Testis (tissue), 3 donors: ENCODE measurements around the gene LCNL1. TPM values are rescaled to one million over a fixed set of nuclear protein-coding genes. Genes with fewer than 3 reads are reported as not detected.

Source experiments
- DNase-seq: peaks from one replicate; pipeline ENCODE4 v3.0.0-alpha.2; 2019
- H3K27ac ChIP-seq, 2 donors: fragments of 200-600 bp; sonication (generic); one replicate each; pipeline ENCODE4 v1.5.1; 2019
- H3K27me3 ChIP-seq: fragments of 200-600 bp; sonication (generic); one replicate; pipeline ENCODE4 v1.5.1; 2019
- H3K36me3 ChIP-seq: fragments of 200-600 bp; sonication (generic); one replicate; pipeline ENCODE4 v1.5.1; 2017; ENCODE audit warnings: low read depth; ENCODE audit errors: missing control alignments
- H3K4me1 ChIP-seq: fragments of 200-600 bp; sonication (generic); one replicate; pipeline ENCODE4 v1.5.1; 2019
- H3K4me3 ChIP-seq, 2 donors: fragments of 200-600 bp; sonication (generic); one replicate each; pipeline ENCODE4 v1.5.1; 2017 to 2019
- H3K9me3 ChIP-seq: fragments of 200-600 bp; sonication (generic); one replicate; pipeline ENCODE4 v1.5.1; 2017
- POLR2A ChIP-seq: fragments of 450-650 bp; IDR thresholded peaks from one replicate; pipeline ENCODE4 v1.6.1; 2017; ENCODE audit warnings: antibody characterized with exemption, mild to moderate bottlenecking, moderate library complexity
- WGBS, 2 donors: methylation state at CpG; one replicate each; pipeline ENCODE4 v1.1.5; 2018; 5-methylcytosine and 5-hydroxymethylcytosine counted together
- intact Hi-C: fragments of 100-400 bp; cut with DNase I; formaldehyde crosslinking; loops from one replicate; pipeline ENCODE4 v1.15.1; 2023; ENCODE audit warnings: low total_unique reads
- polyA plus RNA-seq: library from polyadenylated mRNA; stranded (reverse); fragments of 350-450 nt; fragmentation: Illumina TruSeq; extraction: RNeasy Lipid Tissue Mini Kit (QIAGEN cat#74804); gene quantifications from one replicate; pipeline ENCODE4 v1.2.3, GENCODE V29; 2014; ENCODE audit warnings: low read depth, low replicate concordance; ENCODE audit not compliant: insufficient read depth
- total RNA-seq, 2 donors: library from RNA; depleted of rRNA; stranded (reverse); fragments of >200 nt; gene quantifications; one replicate each; pipeline ENCODE4 v1.2.3, GENCODE V29; 2016
- TF ChIP-seq, protein P1 (sequence below), 3 experiments: fragments of 450-650 bp in 2 of 3; fragments of 200-600 bp in 1 of 3; sonication (generic) in 1 of 3; IDR thresholded peaks; one replicate each; pipeline ENCODE4 v1.5.1; 2016 to 2019; ENCODE audit warnings: antibody characterized with exemption in 3 of 3, mild to moderate bottlenecking in 2 of 3, moderate library complexity in 1 of 3

Gene LCNL1
- total and polyA plus RNA-seq, 3 donors from 2014 or later: 17.5 to 131 (median 59.3) TPM

DNA sequence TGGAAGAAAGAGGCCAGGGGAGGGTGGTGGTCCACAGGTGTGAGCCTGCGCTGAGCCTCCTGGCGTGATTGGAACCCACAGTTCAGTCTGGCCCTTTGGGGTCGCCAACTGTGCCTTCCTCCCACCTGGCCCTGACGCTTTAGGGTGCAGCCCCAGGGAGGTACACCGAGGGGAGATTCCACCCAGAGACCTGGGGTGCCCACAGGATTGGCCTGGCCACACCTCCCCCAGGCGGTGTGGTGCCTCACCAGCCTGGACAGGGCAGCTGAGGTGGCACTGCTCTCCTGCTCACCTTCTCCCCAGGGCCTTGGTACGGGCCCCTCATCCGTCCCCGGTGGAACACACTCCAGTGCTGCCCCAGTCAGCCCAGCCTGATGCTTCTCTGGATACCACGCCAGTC, 14.6 kb downstream of the LCNL1 start:
- Histone ChIP-seq H3K27ac (no peak overlapping the region), H3K36me3 (no peaks in the 10 kb centered on the region), H3K27me3 (no peaks in the 10 kb centered on the region), H3K4me1 (peaks cover 13% of the 10 kb centered on the region), H3K9me3 (no peaks in the 10 kb centered on the region), H3K4me3 (no peak overlapping the region)
- DNase-seq: no peak
- 87 to 95% methylated on average over 10 of the region's 10 CpGs for WGBS, 2 donors
- intact Hi-C loops: no loop called here
- TF ChIP-seq POLR2A: no peak

DNA sequence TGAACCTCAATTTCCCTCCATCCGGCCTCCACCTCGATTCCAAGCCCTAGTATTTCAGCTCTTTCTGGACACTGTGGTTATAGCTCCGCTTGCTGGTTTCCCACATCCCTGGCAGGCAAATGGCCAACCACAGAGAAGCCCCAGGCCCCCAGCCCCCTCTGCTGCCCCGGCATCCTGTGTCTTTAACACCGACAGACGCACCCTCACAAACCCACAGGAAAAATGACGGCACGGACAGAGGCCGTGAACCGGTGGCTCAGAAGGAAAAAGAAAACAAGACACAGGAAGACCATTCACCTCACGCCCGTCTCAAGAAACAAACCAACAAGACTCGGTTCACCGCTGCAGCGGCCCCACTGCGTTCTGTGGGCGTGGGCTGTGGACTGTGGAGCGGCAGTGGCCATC, 15.0 kb downstream of the LCNL1 start:
- no peak for TF ChIP-seq POLR2A
- TF ChIP-seq, protein P1, sequence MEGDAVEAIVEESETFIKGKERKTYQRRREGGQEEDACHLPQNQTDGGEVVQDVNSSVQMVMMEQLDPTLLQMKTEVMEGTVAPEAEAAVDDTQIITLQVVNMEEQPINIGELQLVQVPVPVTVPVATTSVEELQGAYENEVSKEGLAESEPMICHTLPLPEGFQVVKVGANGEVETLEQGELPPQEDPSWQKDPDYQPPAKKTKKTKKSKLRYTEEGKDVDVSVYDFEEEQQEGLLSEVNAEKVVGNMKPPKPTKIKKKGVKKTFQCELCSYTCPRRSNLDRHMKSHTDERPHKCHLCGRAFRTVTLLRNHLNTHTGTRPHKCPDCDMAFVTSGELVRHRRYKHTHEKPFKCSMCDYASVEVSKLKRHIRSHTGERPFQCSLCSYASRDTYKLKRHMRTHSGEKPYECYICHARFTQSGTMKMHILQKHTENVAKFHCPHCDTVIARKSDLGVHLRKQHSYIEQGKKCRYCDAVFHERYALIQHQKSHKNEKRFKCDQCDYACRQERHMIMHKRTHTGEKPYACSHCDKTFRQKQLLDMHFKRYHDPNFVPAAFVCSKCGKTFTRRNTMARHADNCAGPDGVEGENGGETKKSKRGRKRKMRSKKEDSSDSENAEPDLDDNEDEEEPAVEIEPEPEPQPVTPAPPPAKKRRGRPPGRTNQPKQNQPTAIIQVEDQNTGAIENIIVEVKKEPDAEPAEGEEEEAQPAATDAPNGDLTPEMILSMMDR (IDR thresholded peaks at IDR 0.05): no peak
- WGBS, 2 donors: 81 to 85% methylated on average over 18 of the region's 18 CpGs
- H3K4me3 ChIP-seq: no peak overlapping the region
- H3K9me3 ChIP-seq: no peaks in the 10 kb centered on the region
- no peak for DNase-seq
- no peak overlapping the region for H3K27ac ChIP-seq
- intact Hi-C loops: no loop called here
- peaks cover 13% of the 10 kb centered on the region for H3K4me1 ChIP-seq
- no peaks in the 10 kb centered on the region for H3K36me3 ChIP-seq
- H3K27me3 ChIP-seq: no peaks in the 10 kb centered on the region

DNA sequence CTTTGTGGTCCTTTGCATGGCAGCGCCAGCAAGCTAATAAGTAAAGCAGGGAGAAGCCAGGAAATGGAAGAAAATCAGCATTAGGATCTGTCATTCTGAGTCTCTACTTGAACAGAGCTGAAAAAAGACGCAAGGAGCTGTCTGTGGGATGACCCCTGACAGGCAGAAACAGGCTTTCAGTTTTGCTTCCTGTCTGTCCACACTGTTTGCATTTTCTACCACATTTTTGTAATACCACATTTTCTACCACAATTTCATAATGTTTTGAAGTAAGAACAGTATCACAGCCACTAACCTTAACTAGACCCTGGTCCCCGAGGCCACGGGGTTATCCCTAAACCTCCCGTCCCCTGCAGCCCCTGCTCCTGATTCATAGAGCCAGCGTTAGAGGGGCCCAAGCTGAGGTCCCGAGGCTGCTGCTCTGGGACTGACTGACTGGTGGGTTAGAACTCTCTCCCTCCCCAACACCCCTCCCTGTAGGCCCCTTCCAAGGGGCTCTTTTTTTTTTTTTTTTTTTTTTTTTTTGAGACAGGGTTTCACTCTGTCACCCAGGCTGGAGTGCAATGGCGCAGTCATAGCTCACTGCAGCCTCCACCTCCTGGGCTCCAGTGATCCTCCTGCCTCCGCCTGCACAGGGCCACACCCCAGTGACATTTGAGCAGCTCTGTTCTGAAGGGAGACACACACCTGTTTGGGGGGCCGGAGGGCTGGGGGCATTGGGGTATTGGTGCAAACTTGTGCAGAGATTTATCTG, 17.6 kb downstream of the LCNL1 start:
- 78 to 83% methylated on average over 9 to 10 of the region's 10 CpGs for WGBS, 2 donors
- Histone ChIP-seq H3K9me3 (no peaks in the 10 kb centered on the region), H3K27me3 (no peaks in the 10 kb centered on the region), H3K36me3 (no peaks in the 10 kb centered on the region), H3K4me3 (no peak overlapping the region), H3K4me1 (peaks cover 8% of the 10 kb centered on the region), H3K27ac (no peak overlapping the region)
- TF ChIP-seq, protein P1 (IDR thresholded peaks at IDR 0.05): no peak
- TF ChIP-seq POLR2A: no peak
- intact Hi-C loops: no loop called here
- no peak for DNase-seq

DNA sequence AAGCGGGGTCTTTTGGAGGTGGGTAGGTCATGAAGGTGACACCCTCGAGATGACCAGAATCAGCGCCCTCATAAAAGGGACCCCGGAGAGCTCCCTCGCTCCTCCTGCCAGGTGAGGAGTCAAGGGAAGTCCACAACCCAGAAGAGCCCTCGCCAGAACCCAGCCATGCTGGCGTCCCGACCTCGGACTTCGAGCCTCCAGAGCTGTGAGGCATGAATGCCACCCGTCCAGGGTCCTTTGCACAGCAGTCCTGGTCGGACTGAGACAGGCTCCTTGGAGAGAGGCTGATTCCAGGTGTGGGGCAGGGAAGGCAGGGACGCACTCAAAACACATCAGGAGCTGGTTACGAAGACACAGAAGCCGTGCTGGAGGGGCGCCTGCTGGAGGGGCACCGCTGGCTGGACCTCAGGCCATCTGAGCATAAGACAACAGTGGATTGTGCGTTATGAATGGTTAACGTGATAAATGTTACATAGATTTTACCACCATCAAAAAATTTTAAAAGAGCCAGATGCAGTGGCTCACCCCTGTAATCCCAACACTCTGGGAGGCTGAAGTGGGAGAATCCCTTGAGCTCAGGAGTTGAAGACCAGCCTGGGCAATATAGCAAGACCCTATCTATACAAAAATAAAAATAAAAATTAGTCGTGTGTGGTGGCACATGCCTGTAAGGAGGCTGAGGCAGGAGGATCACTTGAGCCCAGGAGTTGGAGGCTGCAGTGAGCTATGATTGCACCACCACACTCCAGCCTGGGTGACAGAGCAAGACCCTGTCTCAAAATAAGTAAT, 19.3 kb downstream of the LCNL1 start:
- peaks cover 12% of the 10 kb centered on the region for H3K4me1 ChIP-seq
- no peak for DNase-seq
- H3K27ac ChIP-seq: no peak overlapping the region
- no peak overlapping the region for H3K4me3 ChIP-seq
- no peaks in the 10 kb centered on the region for H3K36me3 ChIP-seq
- WGBS, 2 donors: 85 to 88% methylated on average over 19 to 20 of the region's 20 CpGs
- no peaks in the 10 kb centered on the region for H3K9me3 ChIP-seq
- H3K27me3 ChIP-seq: no peaks in the 10 kb centered on the region
- intact Hi-C loops: no loop called here
- no peak for TF ChIP-seq POLR2A
- TF ChIP-seq, protein P1 (IDR thresholded peaks at IDR 0.05): no peak

DNA sequence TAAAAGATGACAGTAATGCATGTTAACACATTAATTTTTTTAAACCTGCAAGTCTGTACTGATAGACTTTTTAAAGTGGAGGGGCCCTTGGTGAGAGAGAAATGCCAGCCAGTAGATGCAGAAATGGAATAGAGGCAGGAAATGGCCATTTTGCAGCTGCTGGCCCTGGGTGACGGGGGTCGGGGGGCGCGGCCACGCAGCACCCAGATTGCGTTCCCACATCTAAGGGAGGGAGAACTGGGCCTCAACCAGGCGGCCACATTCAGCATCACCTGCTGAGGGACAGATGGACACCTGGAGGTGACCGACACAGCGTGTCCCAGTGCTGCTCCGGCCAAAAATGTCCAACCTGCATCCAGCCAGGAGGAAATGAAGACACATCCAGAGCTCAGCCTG, 19.9 kb downstream of the LCNL1 start:
- intact Hi-C loops: no loop called here
- H3K4me3 ChIP-seq: no peak overlapping the region
- H3K9me3 ChIP-seq: no peaks in the 10 kb centered on the region
- peaks cover 18% of the 10 kb centered on the region for H3K4me1 ChIP-seq
- no peaks in the 10 kb centered on the region for H3K27me3 ChIP-seq
- WGBS, 2 donors: 85 to 94% methylated on average over 9 to 10 of the region's 10 CpGs
- no peaks in the 10 kb centered on the region for H3K36me3 ChIP-seq
- no peak for DNase-seq
- TF ChIP-seq, protein P1 (IDR thresholded peaks at IDR 0.05): no peak
- no peak for TF ChIP-seq POLR2A
- no peak overlapping the region for H3K27ac ChIP-seq
